GM10847 (cell line): Measurements from ENCODE around the gene PLEKHG4B.

ENCODE experiments used
- POLR2A ChIP-seq: IDR thresholded peaks from 2 replicates; pipeline ENCODE4 v1.6.1; 2011; ENCODE audit not compliant: insufficient read length; ENCODE audit errors: extremely low read depth

PLEKHG4B gene

DNA sequence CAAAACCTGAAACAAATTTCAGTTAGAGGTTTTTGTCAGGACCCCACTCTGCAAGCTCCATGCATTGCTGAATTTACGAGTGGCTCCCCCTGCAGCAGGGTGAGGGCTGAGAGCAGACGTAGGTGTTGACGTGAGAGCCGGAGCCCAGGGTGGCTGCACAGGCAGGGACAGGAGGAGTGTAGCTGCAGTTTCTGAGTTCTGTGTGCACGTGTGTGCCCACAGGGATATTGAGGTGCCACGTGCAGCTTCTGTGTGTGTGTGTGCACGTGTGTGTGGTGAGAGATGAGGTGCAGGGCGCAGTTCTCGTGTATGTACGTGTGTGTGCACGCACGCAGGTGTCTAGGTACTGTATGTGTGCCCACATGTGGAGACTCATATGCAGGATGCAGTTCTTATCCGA, 14.6 kb downstream of the PLEKHG4B start:
- no peak for TF ChIP-seq POLR2A

GRCh38 chr5:107526-107925, 15.6 kb downstream of the PLEKHG4B start:
- no peak for TF ChIP-seq POLR2A

- TF ChIP-seq POLR2A, result no peak
Observed at GRCh38 chr5:109826-110225, 17.9 kb downstream of the PLEKHG4B start.

- no peak for TF ChIP-seq POLR2A
Observed at GRCh38 chr5:110270-110888, 18.4 kb downstream of the PLEKHG4B start.

GRCh38 chr5:111171-111570, 19.2 kb downstream of the PLEKHG4B start:
- TF ChIP-seq POLR2A, result no peak

- no peak for TF ChIP-seq POLR2A
Observed at GRCh38 chr5:119486-120097, 27.6 kb downstream of the PLEKHG4B start.

DNA sequence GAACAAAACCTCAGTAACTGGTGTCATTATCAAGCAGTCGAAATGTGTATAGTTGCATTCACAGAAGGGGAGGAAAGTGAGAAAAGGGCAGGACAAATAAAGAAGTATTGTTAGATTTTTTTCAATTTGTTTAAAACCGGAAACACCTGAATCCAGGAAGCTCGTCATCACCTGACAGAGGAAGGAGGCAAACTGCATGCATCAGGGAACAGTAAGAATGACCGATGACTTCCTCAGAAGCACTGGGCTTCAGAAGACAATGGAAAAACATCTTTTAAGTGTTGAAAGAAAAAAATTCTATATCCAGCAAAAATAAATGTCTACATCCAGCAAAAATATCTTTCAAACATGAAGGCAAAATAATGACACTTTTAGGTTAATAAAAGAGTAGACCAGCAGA, 29.5 kb downstream of the PLEKHG4B start:
- no peak for TF ChIP-seq POLR2A

DNA sequence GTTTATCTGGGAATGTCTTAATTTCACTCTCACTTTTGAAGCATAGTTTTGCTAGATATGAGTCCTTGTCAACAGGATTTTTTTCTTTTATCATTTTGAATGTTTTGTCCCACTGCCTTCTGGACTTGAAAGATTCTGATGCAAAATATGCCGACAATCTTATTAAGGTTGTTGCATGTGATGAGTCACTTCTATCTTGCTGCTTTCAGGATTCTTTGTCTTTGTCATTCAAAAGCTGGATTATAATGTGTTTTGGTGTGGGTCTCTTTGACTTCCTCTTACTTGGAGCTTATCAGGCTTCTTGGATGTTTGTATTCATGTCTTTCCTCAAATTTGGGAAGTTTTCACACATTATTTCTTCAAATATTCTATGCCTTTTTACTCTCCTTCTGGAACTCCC, 33.8 kb downstream of the PLEKHG4B start:
- TF ChIP-seq POLR2A, result no peak

- no peak for TF ChIP-seq POLR2A
Observed at GRCh38 chr5:126806-127205, 34.8 kb downstream of the PLEKHG4B start.

DNA sequence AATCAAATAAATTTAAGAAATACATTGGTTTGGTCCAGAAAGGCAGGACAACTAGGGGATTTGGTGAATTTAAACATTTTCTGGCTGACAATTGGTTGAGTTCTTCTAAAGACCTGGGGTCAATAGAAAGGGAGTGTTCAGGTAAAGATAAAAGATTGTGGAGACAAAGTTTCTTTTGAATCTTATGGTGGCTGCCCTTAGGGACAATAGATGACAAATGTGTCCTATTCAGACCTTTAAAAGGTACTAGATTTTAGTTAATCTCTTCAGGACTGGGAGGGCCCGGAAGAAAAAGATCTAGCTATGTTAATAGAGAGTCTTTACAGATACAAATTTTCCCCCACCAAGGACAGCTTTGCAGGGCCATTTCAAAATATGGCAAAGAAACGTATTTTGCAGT, 35.9 kb downstream of the PLEKHG4B start:
- no peak for TF ChIP-seq POLR2A

- no peak for TF ChIP-seq POLR2A
Observed at GRCh38 chr5:128446-128845, 36.5 kb downstream of the PLEKHG4B start.

GRCh38 chr5:129148-129547, 37.2 kb downstream of the PLEKHG4B start:
- no peak for TF ChIP-seq POLR2A

DNA sequence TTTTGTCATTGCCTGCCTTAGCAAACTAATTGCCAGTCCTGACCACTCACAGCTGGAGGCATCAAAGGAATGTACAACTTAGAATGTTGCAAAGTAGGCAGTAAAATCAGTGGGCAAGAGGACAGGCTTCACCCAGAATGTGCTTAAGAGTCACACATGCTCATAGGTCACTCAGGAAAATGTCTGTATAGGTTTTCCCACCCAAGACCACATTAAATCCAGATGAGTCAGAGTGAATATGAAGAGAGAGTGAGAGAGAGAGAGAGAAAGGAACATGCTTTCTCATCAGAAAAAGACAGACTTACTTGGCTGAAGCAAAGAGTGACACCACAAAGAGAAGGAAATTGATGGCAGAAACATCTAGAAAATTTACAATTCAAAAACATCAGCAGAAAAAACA, 37.9 kb downstream of the PLEKHG4B start:
- no peak for TF ChIP-seq POLR2A

GRCh38 chr5:130601-131131, 38.7 kb downstream of the PLEKHG4B start:
- TF ChIP-seq POLR2A, result no peak

- TF ChIP-seq POLR2A, result no peak
Observed at GRCh38 chr5:136901-137300, 44.9 kb downstream of the PLEKHG4B start.

GRCh38 chr5:137741-138140, 45.8 kb downstream of the PLEKHG4B start:
- TF ChIP-seq POLR2A, result no peak

DNA sequence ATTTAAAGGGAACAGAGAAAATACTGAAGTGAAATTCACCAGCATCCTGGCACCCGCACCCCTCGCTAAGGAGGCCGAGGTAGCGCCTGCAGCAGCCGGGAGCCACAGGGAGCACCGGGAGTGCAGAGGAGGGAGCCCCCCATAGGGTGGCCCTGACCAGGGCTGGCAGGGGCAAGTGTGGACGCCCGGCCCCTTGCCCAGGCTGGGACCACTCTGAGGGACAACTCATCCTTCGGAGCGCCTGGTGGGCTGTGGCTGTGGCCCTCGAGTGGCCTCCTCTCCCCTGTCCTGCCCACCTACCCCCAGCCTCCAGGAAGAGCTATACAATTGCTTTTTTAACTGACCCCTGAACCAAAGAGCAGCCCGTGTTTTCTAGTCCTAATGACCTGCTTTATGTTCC, 47.0 kb downstream of the PLEKHG4B start:
- TF ChIP-seq POLR2A, result no peak

GRCh38 chr5:139579-140442, 47.8 kb downstream of the PLEKHG4B start:
- no peak for TF ChIP-seq POLR2A
